GM21528 (cell line): Measurements from ENCODE around the gene MMP10.
"Not testable (repeated sequence)": the region's sequence is repeated elsewhere in the genome, so short reads cannot be mapped to it uniquely, and the experiment has no call there.

ENCODE experiments used
- ATAC-seq: cut with Tn5 transposase; IDR thresholded peaks from one replicate; pipeline ENCODE4 v1.9.1; 2021; ENCODE audit warnings: mild to moderate bottlenecking, moderate library complexity; ENCODE audit not compliant: unreplicated experiment, low FRiP score

The MMP10 gene

DNA sequence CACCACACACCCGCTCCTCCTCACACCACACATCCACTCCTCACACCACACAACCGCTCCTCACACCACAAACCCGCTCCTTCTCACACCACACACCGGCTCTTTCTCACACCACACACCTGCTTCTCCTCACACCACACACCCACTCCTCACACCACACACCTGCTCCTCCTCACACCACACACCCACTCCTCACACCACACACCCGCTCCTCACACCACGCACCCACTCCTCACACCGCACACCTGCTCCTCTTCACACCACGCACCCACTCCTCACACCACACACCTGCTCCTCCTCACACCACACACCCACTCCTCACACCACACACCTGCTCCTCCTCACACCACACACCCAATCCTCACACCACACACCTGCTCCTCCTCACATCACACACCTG lies 49.5 kb downstream of the MMP10 start:
- not testable (repeated sequence) for ATAC-seq

DNA sequence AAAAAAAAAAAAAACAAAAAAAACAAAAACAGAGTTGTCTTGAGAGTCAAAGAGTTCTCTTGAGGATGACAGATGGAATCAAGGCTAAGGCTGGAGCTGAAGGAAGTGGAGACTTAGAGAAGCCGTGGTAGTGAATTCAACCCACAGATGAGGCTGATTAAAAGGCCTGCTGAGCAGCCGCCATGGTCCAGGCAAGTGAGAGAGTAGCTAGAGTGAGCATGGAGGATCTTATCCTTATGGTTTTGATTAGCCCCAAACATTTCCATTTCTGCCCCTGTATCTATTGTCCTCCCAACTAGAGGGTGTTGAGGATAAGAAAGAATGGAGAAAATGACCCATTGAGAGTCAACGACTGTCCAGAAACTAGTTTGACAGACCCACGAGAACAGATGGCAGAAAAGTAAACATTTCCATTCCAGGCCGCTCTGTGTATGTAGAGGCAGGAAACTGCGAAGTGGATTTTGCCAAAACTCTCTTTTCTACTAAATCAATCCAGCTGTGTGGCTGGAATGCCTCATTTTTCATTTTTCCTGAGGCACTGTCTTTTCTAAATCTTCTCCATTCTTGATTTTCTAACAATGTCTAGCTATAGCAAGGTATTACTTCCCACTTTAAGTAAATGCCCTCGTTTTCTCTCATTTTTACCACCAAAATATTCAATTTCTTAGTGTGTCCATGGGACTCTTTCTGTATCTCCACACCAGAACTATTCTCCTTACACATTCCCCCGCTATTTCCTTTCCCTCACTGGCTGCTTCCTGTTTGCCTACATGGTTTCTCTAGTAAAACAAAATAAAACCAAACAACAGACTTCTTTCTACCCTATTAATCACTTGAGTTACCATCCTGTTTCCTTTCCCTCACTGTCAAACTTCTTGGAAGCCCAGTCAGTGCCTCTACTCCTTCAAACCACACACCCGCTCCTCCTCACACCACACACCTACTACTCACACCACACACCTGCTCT lies 50.3 kb downstream of the MMP10 start:
- ATAC-seq, result no peak

DNA sequence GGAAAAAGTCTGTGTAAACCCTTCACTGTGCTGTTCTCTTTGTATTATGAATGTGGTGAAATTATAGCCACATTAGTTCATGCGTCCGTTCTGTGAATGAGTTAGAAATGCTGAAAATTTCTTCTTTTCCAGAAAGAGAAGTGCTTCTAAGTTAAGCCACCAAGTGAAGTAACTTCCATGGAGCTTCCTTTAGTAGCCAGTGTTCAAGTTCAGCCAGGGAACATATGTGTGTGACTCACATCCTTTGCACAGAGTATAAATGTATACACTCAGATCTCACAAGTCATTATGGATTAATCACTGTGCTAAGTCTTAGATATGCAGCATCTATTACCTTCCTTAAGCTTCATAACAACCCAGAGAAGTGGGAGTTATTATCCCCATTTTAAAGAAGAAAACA lies 52.5 kb downstream of the MMP10 start:
- no peak for ATAC-seq

DNA sequence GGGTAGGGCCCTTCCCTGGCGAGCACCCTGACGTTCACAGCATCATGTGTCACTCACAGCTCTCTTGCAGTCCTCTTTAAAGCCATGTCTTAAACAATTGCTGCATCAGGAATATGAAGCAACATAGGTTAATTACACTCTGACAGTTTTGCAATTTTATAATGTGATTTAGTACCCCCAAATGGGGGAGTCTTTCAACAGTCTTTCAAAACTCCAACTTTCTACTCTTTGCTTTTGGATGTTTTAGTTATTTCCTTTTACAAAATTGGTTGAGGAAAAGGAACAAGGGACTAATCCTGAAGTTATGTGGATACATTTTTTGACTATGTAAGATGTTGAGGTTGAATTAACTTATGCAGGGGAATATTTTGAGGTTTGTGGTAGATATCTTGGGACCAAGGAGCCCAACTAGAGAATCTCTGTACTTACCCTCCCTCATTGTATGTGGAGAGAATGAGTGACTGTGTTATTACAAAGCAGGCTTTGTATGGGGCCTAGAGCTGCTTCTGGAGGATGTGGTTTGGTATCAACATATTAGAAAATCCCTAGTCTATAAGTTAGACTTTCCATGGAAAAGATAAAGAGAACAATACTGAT lies 55.4 kb downstream of the MMP10 start, which contains the start of gene MMP8:
Gene MMP8 (minus strand): TSS at position 51 of the 597 bp plus-strand sequence. CDS start 99 bp downstream, outside the sequence.
- no peak for ATAC-seq

DNA sequence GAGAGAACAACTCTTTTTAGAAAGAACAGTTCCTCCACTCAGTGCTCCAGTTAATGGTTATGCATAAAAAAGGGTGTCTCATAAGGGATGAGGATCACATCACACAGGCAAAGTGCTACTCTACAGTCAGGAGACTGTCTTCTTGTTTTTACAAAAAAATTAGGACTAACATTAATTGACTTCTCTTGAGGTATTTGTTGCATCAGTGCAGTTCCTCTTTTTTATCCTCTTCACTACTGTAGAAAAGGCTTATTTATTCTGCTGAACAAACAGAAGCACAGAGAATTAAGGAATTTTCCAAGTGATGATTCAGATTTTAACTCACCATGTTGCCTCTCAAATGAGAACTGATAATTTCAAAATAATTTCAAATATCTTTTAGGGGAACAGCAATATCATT lies 57.6 kb downstream of the MMP10 start:
- no peak for ATAC-seq
